Subcutaneous adipose tissue (tissue), 4 donors: ENCODE results near the gene SLC12A8. TPM values are rescaled to one million over a fixed set of nuclear protein-coding genes. Genes with fewer than 3 reads are reported as not detected.

Experiments used
- CTCF ChIP-seq: fragments of 450-650 bp; IDR thresholded peaks from one replicate; pipeline ENCODE4 v1.5.1; 2016; ENCODE audit warnings: low read depth, mild to moderate bottlenecking, control low read depth, antibody characterized with exemption, moderate library complexity
- total RNA-seq, 4 donors: library from RNA; depleted of rRNA; stranded (reverse); fragments of >200 nt; gene quantifications; one replicate each; pipeline ENCODE4 v1.1.0, GENCODE V29; 2016

Gene SLC12A8
- total RNA-seq, 4 donors from 2014 or later, result 0.66 to 1.0 TPM; not detected in 2

GRCh38 chr3:125219261-125219701, 6.7 kb upstream of the SLC12A8 start:
- TF ChIP-seq CTCF, result no peak

GRCh38 chr3:125214738-125215137, 2.2 kb upstream of the SLC12A8 start:
- TF ChIP-seq CTCF, result no peak

GRCh38 chr3:125213946-125214542, 1.5 kb upstream of the SLC12A8 start:
- no peak for TF ChIP-seq CTCF

GRCh38 chr3:125213364-125213755, 812 bp upstream of the SLC12A8 start:
- no peak for TF ChIP-seq CTCF

- no peak for TF ChIP-seq CTCF
Measured at GRCh38 chr3:125212091-125212508, 448 bp downstream of the SLC12A8 start.

GRCh38 chr3:125211523-125212090, 941 bp downstream of the SLC12A8 start:
- TF ChIP-seq CTCF, result no peak

- no peak for TF ChIP-seq CTCF
Measured at GRCh38 chr3:125207949-125208568, 4.5 kb downstream of the SLC12A8 start.
